C4-2B (cell line): ENCODE data around the gene DPM2.

ENCODE experiments used
- H3K27ac ChIP-seq: fragments of 450-650 bp; 2 replicates; pipeline ENCODE4 v1.5.1; 2017
- ZFX ChIP-seq: fragments of 450-650 bp; IDR thresholded peaks from 2 replicates; pipeline ENCODE4 v1.6.1; 2017
- TF ChIP-seq, protein P1 (sequence below): fragments of 450-650 bp; conservative IDR thresholded peaks from 2 replicates; pipeline ENCODE4 v1.5.1; 2017; ENCODE audit warnings: mild to moderate bottlenecking

DPM2 gene

DNA sequence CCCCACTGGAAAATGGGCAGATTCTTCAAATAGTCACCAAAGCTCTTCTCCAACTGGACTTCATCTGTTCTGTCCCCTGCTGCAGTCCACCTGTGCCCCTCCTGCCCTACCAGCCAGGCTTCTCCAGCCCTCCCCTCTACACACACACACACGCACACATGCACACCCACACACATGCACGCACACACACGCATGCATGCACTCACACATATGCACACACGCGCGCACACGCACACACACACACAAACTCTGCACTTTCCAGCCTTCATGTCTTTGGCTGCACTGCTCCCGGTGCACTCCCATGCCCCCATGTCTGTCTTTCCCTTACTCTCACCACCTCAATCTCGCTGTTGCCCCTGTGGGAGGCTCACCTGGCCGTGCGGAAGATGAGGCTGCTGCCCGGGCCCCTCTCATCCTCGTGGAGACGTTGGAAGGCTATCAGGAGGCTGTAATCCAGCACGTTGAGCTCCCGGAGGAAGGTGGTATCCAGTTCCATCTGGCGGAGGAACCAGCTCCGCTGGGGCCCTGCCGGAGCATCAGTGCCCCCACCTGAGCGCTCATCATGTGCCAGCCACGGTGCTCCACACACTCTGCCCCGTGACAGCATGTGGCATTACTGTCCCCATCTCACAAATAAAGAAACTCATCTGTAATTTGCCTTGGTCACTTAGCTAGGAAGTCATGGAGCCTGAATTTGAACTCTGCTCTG lies 12.8 kb downstream of the DPM2 start:
- TF ChIP-seq ZFX: no peak
- TF ChIP-seq, protein P1, sequence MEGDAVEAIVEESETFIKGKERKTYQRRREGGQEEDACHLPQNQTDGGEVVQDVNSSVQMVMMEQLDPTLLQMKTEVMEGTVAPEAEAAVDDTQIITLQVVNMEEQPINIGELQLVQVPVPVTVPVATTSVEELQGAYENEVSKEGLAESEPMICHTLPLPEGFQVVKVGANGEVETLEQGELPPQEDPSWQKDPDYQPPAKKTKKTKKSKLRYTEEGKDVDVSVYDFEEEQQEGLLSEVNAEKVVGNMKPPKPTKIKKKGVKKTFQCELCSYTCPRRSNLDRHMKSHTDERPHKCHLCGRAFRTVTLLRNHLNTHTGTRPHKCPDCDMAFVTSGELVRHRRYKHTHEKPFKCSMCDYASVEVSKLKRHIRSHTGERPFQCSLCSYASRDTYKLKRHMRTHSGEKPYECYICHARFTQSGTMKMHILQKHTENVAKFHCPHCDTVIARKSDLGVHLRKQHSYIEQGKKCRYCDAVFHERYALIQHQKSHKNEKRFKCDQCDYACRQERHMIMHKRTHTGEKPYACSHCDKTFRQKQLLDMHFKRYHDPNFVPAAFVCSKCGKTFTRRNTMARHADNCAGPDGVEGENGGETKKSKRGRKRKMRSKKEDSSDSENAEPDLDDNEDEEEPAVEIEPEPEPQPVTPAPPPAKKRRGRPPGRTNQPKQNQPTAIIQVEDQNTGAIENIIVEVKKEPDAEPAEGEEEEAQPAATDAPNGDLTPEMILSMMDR: no peak
- H3K27ac ChIP-seq: no peak overlapping the region

GRCh38 chr9:127923771-127924170 lies 13.9 kb downstream of the DPM2 start:
- TF ChIP-seq, protein P1: no peak
- TF ChIP-seq ZFX: no peak
- H3K27ac ChIP-seq: no peak overlapping the region

DNA sequence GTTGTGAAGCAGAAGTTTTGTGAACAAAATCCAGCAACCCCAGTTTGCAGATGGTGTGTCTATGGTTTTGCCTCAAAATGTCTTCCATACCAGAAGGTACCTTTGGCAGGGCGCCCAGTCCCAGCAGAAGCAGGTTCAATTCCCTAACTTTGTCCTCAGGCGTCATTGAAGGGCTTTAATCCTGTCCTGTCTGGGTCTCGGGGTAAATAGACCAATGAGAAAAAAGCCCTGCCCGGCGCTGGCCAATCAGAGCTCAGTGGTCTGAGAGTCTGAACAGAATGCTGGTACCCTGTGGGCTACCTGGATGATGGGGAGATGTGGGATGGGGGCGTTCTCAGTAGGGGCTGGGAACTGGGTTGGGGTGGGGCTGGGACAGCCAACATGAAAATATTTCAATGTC lies 14.6 kb downstream of the DPM2 start:
- no peak overlapping the region for H3K27ac ChIP-seq
- TF ChIP-seq, protein P1: no peak
- no peak for TF ChIP-seq ZFX

DNA sequence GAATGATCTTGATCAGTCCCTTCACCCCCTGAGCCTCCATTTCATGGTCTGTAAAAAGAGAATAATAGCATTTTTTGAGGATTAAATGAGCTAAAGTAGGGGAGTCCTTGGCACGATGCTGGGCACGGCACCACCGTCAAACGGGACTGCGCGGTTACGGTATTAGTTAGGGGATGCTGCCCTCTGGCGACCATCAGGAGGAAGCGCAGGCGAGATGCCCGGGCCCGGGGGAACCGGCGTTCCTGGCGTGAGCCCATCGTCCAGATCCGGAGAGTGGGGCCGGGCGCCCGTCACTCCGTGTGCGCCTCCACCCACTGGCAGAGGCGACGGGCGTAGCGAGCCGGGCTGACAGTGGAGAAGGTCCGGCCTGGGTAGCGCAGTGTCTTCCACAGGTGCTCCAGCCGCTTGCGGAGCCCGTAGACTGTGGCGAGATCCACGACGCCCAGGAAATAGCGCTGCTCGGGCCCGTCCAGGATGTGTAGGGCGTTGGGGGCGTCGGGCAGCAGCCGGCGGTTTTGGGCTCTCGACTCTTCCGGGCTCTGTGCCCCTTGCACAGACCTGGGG lies 16.0 kb downstream of the DPM2 start:
- no peak overlapping the region for H3K27ac ChIP-seq
- TF ChIP-seq, protein P1: peak; percentile 97
- TF ChIP-seq ZFX: no peak

DNA sequence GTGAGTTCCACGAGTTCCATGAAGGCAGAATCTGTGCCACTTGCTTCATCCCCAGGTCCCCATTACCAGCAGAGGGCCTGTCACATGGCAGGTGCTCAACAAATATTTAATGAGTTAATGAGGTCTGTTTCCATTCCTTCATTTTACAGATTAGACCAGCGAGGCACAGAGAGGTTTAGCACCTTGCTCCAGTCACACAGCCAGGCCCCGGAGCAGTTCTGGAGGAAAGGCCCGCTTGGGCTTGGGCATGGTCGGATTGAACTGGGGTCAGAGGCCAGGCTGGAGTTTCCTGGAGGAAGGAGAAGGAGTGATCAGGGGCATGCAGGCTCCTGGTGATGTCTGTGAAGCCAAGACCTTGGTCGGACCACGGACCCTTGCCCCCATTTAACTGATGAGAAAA lies 16.9 kb downstream of the DPM2 start:
- no peak overlapping the region for H3K27ac ChIP-seq

GRCh38 chr9:127919253-127919815 lies 18.3 kb downstream of the DPM2 start:
- TF ChIP-seq, protein P1: no peak
- TF ChIP-seq ZFX: no peak
- H3K27ac ChIP-seq: peak overlapping the region; percentile 61

More for the DNA sequence above, 16.9 kb downstream of the DPM2 start:
- no peak for TF ChIP-seq ZFX
- TF ChIP-seq, protein P1: no peak
